Keratinocyte (primary cell): ENCODE measurements around the gene FMNL2.

Experiments
- EZH2 ChIP-seq: IDR thresholded peaks from one replicate; pipeline ENCODE4 v1.6.1; 2012; ENCODE audit warnings: inconsistent platforms, mild to moderate bottlenecking, low read length, moderate library complexity
- TF ChIP-seq, protein P1 (sequence below), 3 experiments: IDR thresholded peaks in 1 of 3; conservative IDR thresholded peaks in 1 of 3; optimal IDR thresholded peaks in 1 of 3; 2 replicates in 2 of 3; 3 replicates in 1 of 3; pipeline versions ENCODE3 to v1.5.1; 2011; ENCODE audit warnings: low read length in 3 of 3, mild to moderate bottlenecking in 3 of 3, moderate library complexity in 2 of 3, control low read depth in 1 of 3, inconsistent platforms in 1 of 3; ENCODE audit not compliant: insufficient read depth in 2 of 3; ENCODE audit errors: extremely low read depth in 1 of 3

DNA sequence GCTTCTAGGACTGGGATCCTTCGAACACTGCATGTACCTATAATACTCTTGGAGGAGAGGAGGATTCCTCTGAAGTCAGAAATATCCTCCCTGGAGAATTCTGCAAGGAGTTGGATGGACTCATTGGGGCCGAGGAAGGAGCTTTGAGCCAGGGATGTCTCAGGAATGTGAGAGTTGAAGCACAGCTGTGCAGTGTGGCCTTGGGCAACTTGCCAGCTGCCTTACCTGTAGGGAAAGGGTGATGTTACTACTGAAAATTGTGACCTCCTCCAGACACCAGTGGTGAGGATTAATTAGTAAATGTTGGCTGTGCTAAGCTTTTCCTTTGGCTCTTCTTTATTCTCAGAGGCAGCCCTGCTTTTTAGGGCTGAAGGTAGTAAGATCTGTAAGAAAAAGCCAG is 41.4 kb downstream of the FMNL2 start:
- TF ChIP-seq, protein P1, sequence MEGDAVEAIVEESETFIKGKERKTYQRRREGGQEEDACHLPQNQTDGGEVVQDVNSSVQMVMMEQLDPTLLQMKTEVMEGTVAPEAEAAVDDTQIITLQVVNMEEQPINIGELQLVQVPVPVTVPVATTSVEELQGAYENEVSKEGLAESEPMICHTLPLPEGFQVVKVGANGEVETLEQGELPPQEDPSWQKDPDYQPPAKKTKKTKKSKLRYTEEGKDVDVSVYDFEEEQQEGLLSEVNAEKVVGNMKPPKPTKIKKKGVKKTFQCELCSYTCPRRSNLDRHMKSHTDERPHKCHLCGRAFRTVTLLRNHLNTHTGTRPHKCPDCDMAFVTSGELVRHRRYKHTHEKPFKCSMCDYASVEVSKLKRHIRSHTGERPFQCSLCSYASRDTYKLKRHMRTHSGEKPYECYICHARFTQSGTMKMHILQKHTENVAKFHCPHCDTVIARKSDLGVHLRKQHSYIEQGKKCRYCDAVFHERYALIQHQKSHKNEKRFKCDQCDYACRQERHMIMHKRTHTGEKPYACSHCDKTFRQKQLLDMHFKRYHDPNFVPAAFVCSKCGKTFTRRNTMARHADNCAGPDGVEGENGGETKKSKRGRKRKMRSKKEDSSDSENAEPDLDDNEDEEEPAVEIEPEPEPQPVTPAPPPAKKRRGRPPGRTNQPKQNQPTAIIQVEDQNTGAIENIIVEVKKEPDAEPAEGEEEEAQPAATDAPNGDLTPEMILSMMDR (optimal IDR thresholded peaks at IDR 0.05 in 1 of 3, IDR thresholded peaks at IDR 0.05 in 1 of 3, conservative IDR thresholded peaks at IDR 0.05 in 1 of 3; ENCODE audit: extremely low read depth in 1 of 3, insufficient read depth in 2 of 3, low read length in 3 of 3): no peak
- TF ChIP-seq EZH2: no peak
